HepG2 (cell line): ENCODE results near the gene ZCCHC8. TPM values are rescaled to one million over a fixed set of nuclear protein-coding genes. Genes with fewer than 3 reads are reported as not detected.

Experiments
- GZF1 ChIP-seq: sonication (generic); formaldehyde crosslinking; IDR thresholded peaks from 2 replicates; pipeline ENCODE4 v1.5.1; 2020; ENCODE audit warnings: mild to moderate bottlenecking, missing genetic modification reagents
- MAFK ChIP-seq, 2 experiments: IDR thresholded peaks in 1 of 2; conservative IDR thresholded peaks in 1 of 2; 2 replicates each; pipeline ENCODE4 v1.6.1; 2011; ENCODE audit warnings: improper control_type of control experiment in 2 of 2, low read length in 2 of 2
- SATB2 ChIP-seq: sonication (generic); formaldehyde crosslinking; IDR thresholded peaks from 2 replicates; pipeline ENCODE4 v1.5.0; 2020; ENCODE audit warnings: missing genetic modification reagents
- ZIK1 ChIP-seq: sonication (generic); formaldehyde crosslinking; IDR thresholded peaks from 2 replicates; pipeline ENCODE4 v1.5.0; 2020; ENCODE audit warnings: mild to moderate bottlenecking, low read depth, missing genetic modification reagents, borderline replicate concordance
- ZNF224 ChIP-seq: sonication (generic); formaldehyde crosslinking; IDR thresholded peaks from 2 replicates; pipeline ENCODE4 v1.5.0; 2020; ENCODE audit warnings: mild to moderate bottlenecking, missing genetic modification reagents
- ZNF350 ChIP-seq: sonication (generic); formaldehyde crosslinking; IDR thresholded peaks from 2 replicates; pipeline ENCODE4 v1.4.0; 2020; ENCODE audit warnings: mild to moderate bottlenecking, low read depth, missing genetic modification reagents, borderline replicate concordance
- ZNF530 ChIP-seq: sonication (generic); formaldehyde crosslinking; IDR thresholded peaks from 2 replicates; pipeline ENCODE4 v1.5.0; 2020; ENCODE audit warnings: low read depth, mild to moderate bottlenecking, missing genetic modification reagents
- ZNF660 ChIP-seq: sonication (generic); formaldehyde crosslinking; IDR thresholded peaks from 2 replicates; pipeline ENCODE4 v1.5.1; 2020; ENCODE audit warnings: mild to moderate bottlenecking, low read depth, missing genetic modification reagents, borderline replicate concordance
- ZNF772 ChIP-seq: sonication (generic); formaldehyde crosslinking; IDR thresholded peaks from 2 replicates; pipeline ENCODE4 v1.5.0; 2020; ENCODE audit warnings: mild to moderate bottlenecking, missing genetic modification reagents
- ZZZ3 ChIP-seq: sonication (generic); formaldehyde crosslinking; IDR thresholded peaks from 2 replicates; pipeline ENCODE4 v1.4.0; 2020; ENCODE audit warnings: missing genetic modification reagents, mild to moderate bottlenecking, borderline replicate concordance
- polyA plus RNA-seq, 8 experiments: library from polyadenylated mRNA; depleted of rRNA in 3 of 8; stranded (reverse) in 7 of 8; unstranded in 1 of 8; fragments of >200 nt; fragmentation: Illumina TruSeq in 4 of 8; extraction: Trizol in 4 of 8; gene quantifications; 2 replicates each; pipeline versions ENCODE4 v1.2.1 to v1.2.3, GENCODE V29; 2011 to 2016; ENCODE audit warnings: low read depth in 4 of 8, missing spikeins in 1 of 8, mixed read lengths in 1 of 8; ENCODE audit not compliant: insufficient read depth in 1 of 8
- total RNA-seq, 5 experiments: library from RNA; depleted of rRNA; stranded (reverse); fragments of >200 nt; fragmentation: Illumina TruSeq; extraction: Trizol; gene quantifications; 2 replicates each; pipeline ENCODE4 v1.2.3, GENCODE V29; 2016; ENCODE audit warnings: low read depth in 1 of 5
- TF ChIP-seq, protein P1 (sequence below): sonication (generic); formaldehyde crosslinking; IDR thresholded peaks from 2 replicates; pipeline ENCODE4 v1.4.0; 2020; ENCODE audit warnings: mild to moderate bottlenecking, missing genetic modification reagents, borderline replicate concordance
- TF ChIP-seq, protein P2 (sequence below): sonication (generic); formaldehyde crosslinking; IDR thresholded peaks from 2 replicates; pipeline ENCODE4 v1.8.0; 2022; ENCODE audit warnings: mild to moderate bottlenecking, missing genetic modification reagents
- TF ChIP-seq, protein P3 (sequence below): sonication (generic); formaldehyde crosslinking; IDR thresholded peaks from 2 replicates; pipeline ENCODE4 v1.8.1; 2022; ENCODE audit warnings: mild to moderate bottlenecking, missing genetic modification reagents
- TF ChIP-seq, protein P4 (sequence below): sonication (generic); formaldehyde crosslinking; IDR thresholded peaks from 2 replicates; pipeline ENCODE4 v1.5.1; 2020; ENCODE audit warnings: mild to moderate bottlenecking, missing genetic modification reagents
- TF ChIP-seq, protein P5 (sequence below): sonication (generic); formaldehyde crosslinking; IDR thresholded peaks from 2 replicates; pipeline ENCODE4 v1.9.0; 2021; ENCODE audit warnings: missing genetic modification reagents, borderline replicate concordance

The ZCCHC8 gene
- total and polyA plus RNA-seq, 2 of the 13 experiments (the other 11 are each of a cell fraction or from before 2014, with no cell fraction given) = 18.6 to 20.9 TPM

DNA sequence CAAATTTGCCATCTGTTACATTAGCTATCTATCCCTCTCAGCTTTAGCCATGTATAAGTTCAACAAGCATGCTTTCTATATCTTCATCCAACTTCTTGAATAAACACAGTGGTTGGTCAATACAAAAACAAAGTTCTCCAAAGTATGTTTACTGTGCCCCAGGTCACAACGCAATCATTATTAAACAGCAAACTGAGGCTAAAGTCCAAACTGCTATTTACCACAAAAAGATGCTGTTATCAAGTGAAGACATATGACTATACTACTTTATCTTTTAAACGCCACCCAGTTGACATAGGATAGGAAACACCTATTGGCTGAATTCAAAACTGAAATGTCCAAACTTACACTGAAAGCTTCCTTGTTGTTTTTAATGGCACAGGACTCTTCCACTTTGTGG is 11.7 kb downstream of the ZCCHC8 start (continued):
- TF ChIP-seq, protein P1, sequence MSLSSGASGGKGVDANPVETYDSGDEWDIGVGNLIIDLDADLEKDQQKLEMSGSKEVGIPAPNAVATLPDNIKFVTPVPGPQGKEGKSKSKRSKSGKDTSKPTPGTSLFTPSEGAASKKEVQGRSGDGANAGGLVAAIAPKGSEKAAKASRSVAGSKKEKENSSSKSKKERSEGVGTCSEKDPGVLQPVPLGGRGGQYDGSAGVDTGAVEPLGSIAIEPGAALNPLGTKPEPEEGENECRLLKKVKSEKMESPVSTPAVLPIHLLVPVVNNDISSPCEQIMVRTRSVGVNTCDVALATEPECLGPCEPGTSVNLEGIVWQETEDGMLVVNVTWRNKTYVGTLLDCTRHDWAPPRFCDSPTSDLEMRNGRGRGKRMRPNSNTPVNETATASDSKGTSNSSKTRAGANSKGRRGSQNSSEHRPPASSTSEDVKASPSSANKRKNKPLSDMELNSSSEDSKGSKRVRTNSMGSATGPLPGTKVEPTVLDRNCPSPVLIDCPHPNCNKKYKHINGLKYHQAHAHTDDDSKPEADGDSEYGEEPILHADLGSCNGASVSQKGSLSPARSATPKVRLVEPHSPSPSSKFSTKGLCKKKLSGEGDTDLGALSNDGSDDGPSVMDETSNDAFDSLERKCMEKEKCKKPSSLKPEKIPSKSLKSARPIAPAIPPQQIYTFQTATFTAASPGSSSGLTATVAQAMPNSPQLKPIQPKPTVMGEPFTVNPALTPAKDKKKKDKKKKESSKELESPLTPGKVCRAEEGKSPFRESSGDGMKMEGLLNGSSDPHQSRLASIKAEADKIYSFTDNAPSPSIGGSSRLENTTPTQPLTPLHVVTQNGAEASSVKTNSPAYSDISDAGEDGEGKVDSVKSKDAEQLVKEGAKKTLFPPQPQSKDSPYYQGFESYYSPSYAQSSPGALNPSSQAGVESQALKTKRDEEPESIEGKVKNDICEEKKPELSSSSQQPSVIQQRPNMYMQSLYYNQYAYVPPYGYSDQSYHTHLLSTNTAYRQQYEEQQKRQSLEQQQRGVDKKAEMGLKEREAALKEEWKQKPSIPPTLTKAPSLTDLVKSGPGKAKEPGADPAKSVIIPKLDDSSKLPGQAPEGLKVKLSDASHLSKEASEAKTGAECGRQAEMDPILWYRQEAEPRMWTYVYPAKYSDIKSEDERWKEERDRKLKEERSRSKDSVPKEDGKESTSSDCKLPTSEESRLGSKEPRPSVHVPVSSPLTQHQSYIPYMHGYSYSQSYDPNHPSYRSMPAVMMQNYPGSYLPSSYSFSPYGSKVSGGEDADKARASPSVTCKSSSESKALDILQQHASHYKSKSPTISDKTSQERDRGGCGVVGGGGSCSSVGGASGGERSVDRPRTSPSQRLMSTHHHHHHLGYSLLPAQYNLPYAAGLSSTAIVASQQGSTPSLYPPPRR = peak; percentile 82; the same call in 1 of the 2 replicates
- TF ChIP-seq ZNF660 (CRISPR knock-in tag) (no peak), ZNF772 (CRISPR knock-in tag) (no peak), ZNF530 (CRISPR knock-in tag) (no peak), MAFK (conservative IDR thresholded peaks at IDR 0.05 in 1 of 2, IDR thresholded peaks at IDR 0.05 in 1 of 2; ENCODE audit: low read length in 2 of 2) (no peak), ZNF224 (CRISPR knock-in tag) (no peak), ZZZ3 (CRISPR knock-in tag) (no peak), SATB2 (no peak), GZF1 (CRISPR knock-in tag) (no peak), ZNF350 (CRISPR knock-in tag) (no peak), ZIK1 (CRISPR knock-in tag) (no peak)
- TF ChIP-seq, protein P2, sequence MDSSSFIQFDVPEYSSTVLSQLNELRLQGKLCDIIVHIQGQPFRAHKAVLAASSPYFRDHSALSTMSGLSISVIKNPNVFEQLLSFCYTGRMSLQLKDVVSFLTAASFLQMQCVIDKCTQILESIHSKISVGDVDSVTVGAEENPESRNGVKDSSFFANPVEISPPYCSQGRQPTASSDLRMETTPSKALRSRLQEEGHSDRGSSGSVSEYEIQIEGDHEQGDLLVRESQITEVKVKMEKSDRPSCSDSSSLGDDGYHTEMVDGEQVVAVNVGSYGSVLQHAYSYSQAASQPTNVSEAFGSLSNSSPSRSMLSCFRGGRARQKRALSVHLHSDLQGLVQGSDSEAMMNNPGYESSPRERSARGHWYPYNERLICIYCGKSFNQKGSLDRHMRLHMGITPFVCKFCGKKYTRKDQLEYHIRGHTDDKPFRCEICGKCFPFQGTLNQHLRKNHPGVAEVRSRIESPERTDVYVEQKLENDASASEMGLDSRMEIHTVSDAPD (CRISPR knock-in tag) = no peak
- TF ChIP-seq, protein P3, sequence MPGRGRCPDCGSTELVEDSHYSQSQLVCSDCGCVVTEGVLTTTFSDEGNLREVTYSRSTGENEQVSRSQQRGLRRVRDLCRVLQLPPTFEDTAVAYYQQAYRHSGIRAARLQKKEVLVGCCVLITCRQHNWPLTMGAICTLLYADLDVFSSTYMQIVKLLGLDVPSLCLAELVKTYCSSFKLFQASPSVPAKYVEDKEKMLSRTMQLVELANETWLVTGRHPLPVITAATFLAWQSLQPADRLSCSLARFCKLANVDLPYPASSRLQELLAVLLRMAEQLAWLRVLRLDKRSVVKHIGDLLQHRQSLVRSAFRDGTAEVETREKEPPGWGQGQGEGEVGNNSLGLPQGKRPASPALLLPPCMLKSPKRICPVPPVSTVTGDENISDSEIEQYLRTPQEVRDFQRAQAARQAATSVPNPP (CRISPR knock-in tag) = 0 out of 2 replicates have a peak, but pooled peaks have one; percentile 48
- TF ChIP-seq, protein P4, sequence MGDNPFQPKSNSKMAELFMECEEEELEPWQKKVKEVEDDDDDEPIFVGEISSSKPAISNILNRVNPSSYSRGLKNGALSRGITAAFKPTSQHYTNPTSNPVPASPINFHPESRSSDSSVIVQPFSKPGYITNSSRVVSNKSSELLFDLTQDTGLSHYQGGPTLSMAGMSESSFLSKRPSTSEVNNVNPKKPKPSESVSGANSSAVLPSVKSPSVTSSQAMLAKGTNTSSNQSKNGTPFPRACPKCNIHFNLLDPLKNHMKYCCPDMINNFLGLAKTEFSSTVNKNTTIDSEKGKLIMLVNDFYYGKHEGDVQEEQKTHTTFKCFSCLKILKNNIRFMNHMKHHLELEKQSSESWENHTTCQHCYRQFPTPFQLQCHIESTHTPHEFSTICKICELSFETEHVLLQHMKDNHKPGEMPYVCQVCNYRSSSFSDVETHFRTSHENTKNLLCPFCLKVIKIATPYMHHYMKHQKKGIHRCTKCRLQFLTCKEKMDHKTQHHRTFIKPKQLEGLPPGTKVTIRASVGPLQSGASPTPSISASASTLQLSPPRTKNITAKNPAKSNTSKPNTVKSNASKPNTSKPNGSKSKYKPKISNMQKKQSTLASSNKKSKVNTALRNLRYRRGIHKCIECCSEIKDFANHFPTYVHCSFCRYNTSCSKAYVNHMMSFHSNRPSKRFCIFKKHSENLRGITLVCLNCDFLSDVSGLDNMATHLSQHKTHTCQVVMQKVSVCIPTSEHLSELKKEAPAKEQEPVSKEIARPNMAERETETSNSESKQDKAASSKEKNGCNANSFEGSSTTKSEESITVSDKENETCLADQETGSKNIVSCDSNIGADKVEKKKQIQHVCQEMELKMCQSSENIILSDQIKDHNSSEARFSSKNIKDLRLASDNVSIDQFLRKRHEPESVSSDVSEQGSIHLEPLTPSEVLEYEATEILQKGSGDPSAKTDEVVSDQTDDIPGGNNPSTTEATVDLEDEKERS = no peak
- TF ChIP-seq, protein P5, sequence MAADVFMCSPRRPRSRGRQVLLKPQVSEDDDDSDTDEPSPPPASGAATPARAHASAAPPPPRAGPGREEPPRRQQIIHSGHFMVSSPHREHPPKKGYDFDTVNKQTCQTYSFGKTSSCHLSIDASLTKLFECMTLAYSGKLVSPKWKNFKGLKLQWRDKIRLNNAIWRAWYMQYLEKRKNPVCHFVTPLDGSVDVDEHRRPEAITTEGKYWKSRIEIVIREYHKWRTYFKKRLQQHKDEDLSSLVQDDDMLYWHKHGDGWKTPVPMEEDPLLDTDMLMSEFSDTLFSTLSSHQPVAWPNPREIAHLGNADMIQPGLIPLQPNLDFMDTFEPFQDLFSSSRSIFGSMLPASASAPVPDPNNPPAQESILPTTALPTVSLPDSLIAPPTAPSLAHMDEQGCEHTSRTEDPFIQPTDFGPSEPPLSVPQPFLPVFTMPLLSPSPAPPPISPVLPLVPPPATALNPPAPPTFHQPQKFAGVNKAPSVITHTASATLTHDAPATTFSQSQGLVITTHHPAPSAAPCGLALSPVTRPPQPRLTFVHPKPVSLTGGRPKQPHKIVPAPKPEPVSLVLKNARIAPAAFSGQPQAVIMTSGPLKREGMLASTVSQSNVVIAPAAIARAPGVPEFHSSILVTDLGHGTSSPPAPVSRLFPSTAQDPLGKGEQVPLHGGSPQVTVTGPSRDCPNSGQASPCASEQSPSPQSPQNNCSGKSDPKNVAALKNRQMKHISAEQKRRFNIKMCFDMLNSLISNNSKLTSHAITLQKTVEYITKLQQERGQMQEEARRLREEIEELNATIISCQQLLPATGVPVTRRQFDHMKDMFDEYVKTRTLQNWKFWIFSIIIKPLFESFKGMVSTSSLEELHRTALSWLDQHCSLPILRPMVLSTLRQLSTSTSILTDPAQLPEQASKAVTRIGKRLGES (CRISPR knock-in tag) = no peak
